H9 (cell line): ENCODE measurements around the gene DPH6. TPM values are rescaled to one million over a fixed set of nuclear protein-coding genes. Genes with fewer than 3 reads are reported as not detected.

Source experiments
- DNase-seq: peaks from one replicate; pipeline ENCODE4 v3.0.0-alpha.2; 2017
- H2AFZ ChIP-seq: one replicate; pipeline ENCODE4 v1.6.1; 2013; ENCODE audit warnings: mild to moderate bottlenecking, low read length, control low read depth, moderate library complexity
- H2AK5ac ChIP-seq: 2 replicates; pipeline ENCODE4 v1.6.1; 2013; ENCODE audit warnings: low read length, control low read depth, mixed read lengths; ENCODE audit not compliant: insufficient read length
- H2BK120ac ChIP-seq: one replicate; pipeline ENCODE4 v1.6.1; 2013; ENCODE audit warnings: low read depth, mild to moderate bottlenecking, low read length, control low read depth, inconsistent platforms; ENCODE audit not compliant: poor library complexity, severe bottlenecking
- H2BK12ac ChIP-seq: 2 replicates; pipeline ENCODE4 v1.6.1; 2013; ENCODE audit warnings: low read length, control low read depth, mixed read lengths, low read depth; ENCODE audit not compliant: insufficient read length
- H2BK15ac ChIP-seq: 2 replicates; pipeline ENCODE4 v1.6.1; 2013; ENCODE audit warnings: low read depth, low read length, control low read depth
- H2BK20ac ChIP-seq: one replicate; pipeline ENCODE4 v1.6.1; 2013; ENCODE audit warnings: low read depth, mild to moderate bottlenecking, low read length, control low read depth, inconsistent platforms; ENCODE audit not compliant: poor library complexity, severe bottlenecking
- H2BK5ac ChIP-seq: 2 replicates; pipeline ENCODE4 v1.6.1; 2013; ENCODE audit warnings: low read length, control low read depth, mixed read lengths; ENCODE audit not compliant: insufficient read length
- H3K14ac ChIP-seq: 2 replicates; pipeline ENCODE4 v1.6.1; 2013; ENCODE audit warnings: low read length, control low read depth; ENCODE audit not compliant: insufficient read depth
- H3K18ac ChIP-seq: 2 replicates; pipeline ENCODE4 v1.6.1; 2013; ENCODE audit warnings: low read depth, mild to moderate bottlenecking, mixed read lengths, low read length, control low read depth; ENCODE audit not compliant: insufficient read length
- H3K23ac ChIP-seq: 2 replicates; pipeline ENCODE4 v1.6.1; 2013; ENCODE audit warnings: low read length, control low read depth, mixed read lengths, low read depth; ENCODE audit not compliant: insufficient read length
- H3K23me2 ChIP-seq: 2 replicates; pipeline ENCODE4 v1.6.1; 2013; ENCODE audit warnings: low read depth, mild to moderate bottlenecking, mixed read lengths, low read length, control low read depth; ENCODE audit not compliant: insufficient read length, poor library complexity, severe bottlenecking
- H3K27ac ChIP-seq: 2 replicates; pipeline ENCODE4 v1.5.1; 2013; ENCODE audit warnings: low read length, control low read depth, mixed read lengths, low read depth; ENCODE audit not compliant: insufficient read length
- H3K27me3 ChIP-seq: 2 replicates; pipeline ENCODE4 v1.6.1; 2013; ENCODE audit warnings: low read length, control low read depth, inconsistent platforms; ENCODE audit not compliant: insufficient read depth
- H3K4ac ChIP-seq: 2 replicates; pipeline ENCODE4 v1.6.1; 2013; ENCODE audit warnings: low read depth, mild to moderate bottlenecking, control low read depth, inconsistent platforms, low read length, moderate library complexity
- H3K4me1 ChIP-seq: 2 replicates; pipeline ENCODE4 v1.6.1; 2013; ENCODE audit warnings: low read length, control low read depth, inconsistent platforms; ENCODE audit not compliant: insufficient read depth
- H3K4me2 ChIP-seq: 2 replicates; pipeline ENCODE4 v1.6.1; 2013; ENCODE audit warnings: low read length, control low read depth, mixed read lengths; ENCODE audit not compliant: insufficient read length, insufficient read depth
- H3K56ac ChIP-seq: 2 replicates; pipeline ENCODE4 v1.6.1; 2013; ENCODE audit warnings: low read depth, mild to moderate bottlenecking, mixed read lengths, low read length, control low read depth; ENCODE audit not compliant: insufficient read length
- H3K79me1 ChIP-seq: 2 replicates; pipeline ENCODE4 v1.6.1; 2013; ENCODE audit warnings: low read depth, mild to moderate bottlenecking, moderate library complexity, low read length, control low read depth, inconsistent platforms; ENCODE audit not compliant: insufficient read depth, poor library complexity, severe bottlenecking
- H3K79me2 ChIP-seq: 2 replicates; pipeline ENCODE4 v1.6.1; 2013; ENCODE audit warnings: low read length, control low read depth, inconsistent platforms; ENCODE audit not compliant: insufficient read depth
- H3K9ac ChIP-seq: 2 replicates; pipeline ENCODE4 v1.6.1; 2013; ENCODE audit warnings: low read length, control low read depth, mixed read lengths; ENCODE audit not compliant: insufficient read length; ENCODE audit errors: extremely low read depth
- H3K9me3 ChIP-seq: one replicate; pipeline ENCODE4 v1.6.1; 2013; ENCODE audit warnings: low read depth, low read length, inconsistent platforms; ENCODE audit not compliant: control insufficient read depth
- H3T11ph ChIP-seq: one replicate; pipeline ENCODE4 v1.6.1; 2013; ENCODE audit warnings: mild to moderate bottlenecking, low read length, control low read depth, inconsistent platforms
- H4K20me1 ChIP-seq: one replicate; pipeline ENCODE4 v1.6.1; 2013; ENCODE audit not compliant: control insufficient read depth, insufficient read length, insufficient read depth
- H4K5ac ChIP-seq: 2 replicates; pipeline ENCODE4 v1.6.1; 2013; ENCODE audit warnings: low read depth, mild to moderate bottlenecking, mixed read lengths, low read length, control low read depth; ENCODE audit not compliant: insufficient read length
- H4K8ac ChIP-seq: replicated peaks from 2 replicates; pipeline ENCODE4 v1.6.1; 2013; ENCODE audit warnings: low read length, control low read depth, mixed read lengths, low read depth; ENCODE audit not compliant: insufficient read length
- H4K91ac ChIP-seq: 2 replicates; pipeline ENCODE4 v1.6.1; 2013; ENCODE audit warnings: low read depth, mild to moderate bottlenecking, moderate library complexity, mixed read lengths, low read length, control low read depth; ENCODE audit not compliant: insufficient read length
- H3K27ac Mint-ChIP-seq, 3 experiments: 2 replicates in 2 of 3; 3 replicates in 1 of 3; pipeline ENCODE4 v1.8.0; 2020 to 2021; ENCODE audit warnings: mixed read lengths in 3 of 3, mild to moderate bottlenecking in 1 of 3, moderate library complexity in 1 of 3
- H3K27me3 Mint-ChIP-seq: 2 replicates; pipeline ENCODE4 v1.8.0; 2021; ENCODE audit warnings: low read depth, mild to moderate bottlenecking, moderate library complexity, mixed read lengths
- H3K36me3 Mint-ChIP-seq, 3 experiments: 2 replicates in 2 of 3; 3 replicates in 1 of 3; pipeline ENCODE4 v1.8.0; 2020 to 2021; ENCODE audit warnings: low read depth in 3 of 3, mixed read lengths in 3 of 3; ENCODE audit not compliant: insufficient read depth in 1 of 3
- H3K4me1 Mint-ChIP-seq, 2 experiments: 2 replicates each; pipeline ENCODE4 v1.8.0; 2020; ENCODE audit warnings: mixed read lengths in 2 of 2
- H3K4me3 Mint-ChIP-seq, 2 experiments: 2 replicates in 1 of 2; 3 replicates in 1 of 2; pipeline ENCODE4 v1.8.0; 2020 to 2021; ENCODE audit warnings: mild to moderate bottlenecking in 2 of 2, mixed read lengths in 2 of 2, moderate library complexity in 1 of 2
- H3K9me3 Mint-ChIP-seq, 2 experiments: 2 replicates in 1 of 2; 3 replicates in 1 of 2; pipeline ENCODE4 v1.8.0; 2020; ENCODE audit warnings: mild to moderate bottlenecking in 2 of 2, mixed read lengths in 2 of 2, moderate library complexity in 1 of 2
- CTCF ChIP-seq: fragments of 200-600 bp; sonication (generic); conservative IDR thresholded peaks from 3 replicates; pipeline ENCODE4 v1.8.0; 2021; ENCODE audit warnings: antibody characterized with exemption, mild to moderate bottlenecking
- WGBS: extraction: QIAGEN DNeasy Blood & Tissue Kit; methylation state at CpG from one replicate; pipeline ENCODE4 v1.1.7; 2013; ENCODE audit warnings: missing lambda C conversion rate, low lambda C conversion rate, mixed read lengths; ENCODE audit not compliant: insufficient read length; ENCODE audit errors: extremely low coverage; 5-methylcytosine and 5-hydroxymethylcytosine counted together
- total RNA-seq: library from RNA; stranded (reverse); gene quantifications from 2 replicates; pipeline ENCODE4 v1.2.1, GENCODE V29; 2021

DPH6 gene
- total RNA-seq, 1 experiment from 2014 or later = 42.0 TPM

DNA sequence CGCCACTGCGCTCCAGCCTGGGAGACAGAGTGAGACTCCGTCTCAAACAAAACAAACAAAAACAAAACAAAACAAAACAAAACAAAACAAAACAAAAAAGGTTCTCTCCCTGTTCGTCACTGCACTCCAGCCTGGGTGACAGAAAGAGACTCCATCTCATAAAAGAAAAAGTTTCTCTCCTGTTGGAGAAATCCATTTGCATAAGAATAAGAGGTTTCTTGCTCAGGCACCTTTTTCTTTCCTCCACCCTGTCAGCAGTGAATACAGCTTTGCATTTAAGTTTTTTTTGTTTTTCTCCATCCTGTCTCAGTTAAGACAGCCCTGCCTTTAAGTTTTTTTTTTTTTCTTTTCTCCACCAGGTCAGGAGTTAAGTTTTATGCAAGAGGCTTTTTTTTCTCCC, 109.5 kb downstream of the DPH6 start:
- H3K14ac ChIP-seq = no peak overlapping the region
- peaks cover 5% of the 10 kb centered on the region; the same call in 1 of the 2 replicates for H3K4me1 ChIP-seq
- H2BK5ac ChIP-seq = no peak overlapping the region
- H3K9ac ChIP-seq = no peak overlapping the region
- no peaks in the 10 kb centered on the region for H3K23me2 ChIP-seq
- no peaks in the 10 kb centered on the region for H3K27me3 ChIP-seq
- H2BK20ac ChIP-seq = no peak overlapping the region
- H4K20me1 ChIP-seq = no peaks in the 10 kb centered on the region
- H3K9me3 ChIP-seq = peaks cover 11% of the 10 kb centered on the region
- H3K23ac ChIP-seq = no peak overlapping the region
- H3K4me3 Mint-ChIP-seq = no peak overlapping the region
- no peak overlapping the region for H3K4ac ChIP-seq
- no peak for TF ChIP-seq CTCF
- no peak overlapping the region for H4K5ac ChIP-seq
- H3K56ac ChIP-seq = no peak overlapping the region
- peak overlapping the region; percentile 56 to 85 (median 85); a peak in 3 of 7 replicates for H3K27ac Mint-ChIP-seq
- no peak overlapping the region for H3K18ac ChIP-seq
- no peaks in the 10 kb centered on the region for H3K79me1 ChIP-seq
- H4K91ac ChIP-seq = no peak overlapping the region
- no peaks in the 10 kb centered on the region; the same call in 1 of the 2 replicates for H3K79me2 ChIP-seq
- WGBS = no CpG with 5 or more reads among the region's 4 CpGs
- no peak overlapping the region for H2BK120ac ChIP-seq
- no peak overlapping the region for H2BK12ac ChIP-seq
- no peak for DNase-seq
- H3K4me2 ChIP-seq = no peak overlapping the region
- no peak overlapping the region for H2AK5ac ChIP-seq
- no peak overlapping the region for H4K8ac ChIP-seq
- H3T11ph ChIP-seq = no peak overlapping the region
- no peaks in the 10 kb centered on the region; the same call in none of the 2 replicates for H3K27me3 Mint-ChIP-seq
- no peak overlapping the region for H2BK15ac ChIP-seq
- H3K27ac ChIP-seq = no peak overlapping the region
- peaks cover 14 to 23% of the 10 kb centered on the region in 2 experiments for H3K9me3 Mint-ChIP-seq
- H3K36me3 Mint-ChIP-seq = peaks cover 12 to 41% (median 26%) of the 10 kb centered on the region in 3 experiments
- no peak overlapping the region for H2AFZ ChIP-seq
- H3K4me1 Mint-ChIP-seq = peaks cover 10 to 19% of the 10 kb centered on the region in 2 experiments
